GM12878 (cell line): Measurements from ENCODE around the gene GARIN5B. TPM values are rescaled to one million over a fixed set of nuclear protein-coding genes. Genes with fewer than 3 reads are reported as not detected.

Source experiments
- ATAC-seq: fragments of 200-7000 bp; cut with Tn5 transposase; 3 replicates; pipeline ENCODE4 v1.9.1; 2020; ENCODE audit warnings: mild to moderate bottlenecking, moderate library complexity
- BruUV-seq: library from RNA; stranded (reverse); fragments of 400-500 nt; replicated peaks from 2 replicates; lab custom pipeline; 2021; lab: Mats Ljungman, UMichigan
- CTCF ChIA-PET: fragments of 300-600 bp; sonication (Branson Sonifier 250); formaldehyde crosslinking; extraction: SDS; loops from one replicate; lab custom pipeline; 2021; ENCODE audit warnings: inconsistent platforms; lab: Yijun Ruan, JAX
- POLR2A ChIA-PET: fragments of 350-600 bp; formaldehyde crosslinking; extraction: SDS; loops from one replicate; lab custom pipeline; 2021; ENCODE audit warnings: inconsistent platforms; lab: Charles Lee
- RAD21 ChIA-PET: fragments of 300-600 bp; sonication (Branson Sonifier 250); formaldehyde crosslinking; loops from one replicate; lab custom pipeline; 2023; ENCODE audit warnings: antibody characterized with exemption; ENCODE audit not compliant: unreplicated experiment; lab: Charles Lee
- SMC1A ChIA-PET: fragments of 300-600 bp; sonication (Branson Sonifier 250); formaldehyde crosslinking; loops from one replicate; lab custom pipeline; 2023; ENCODE audit not compliant: unreplicated experiment, uncharacterized antibody; lab: Charles Lee
- DNase-seq: peaks from one replicate; pipeline ENCODE4 v3.0.0-alpha.2; 2011; ENCODE audit warnings: low read depth, low spot score
- FAIRE-seq: peaks from 3 replicates; lab custom pipeline; 2011; peaks lifted over from hg19 to GRCh38; lab: Jason Lieb, UNC
- H2AFZ ChIP-seq: 2 replicates; pipeline ENCODE4 v1.6.0; 2011; ENCODE audit warnings: low read depth, low read length, control low read depth; ENCODE audit not compliant: control insufficient read depth
- H3K27ac ChIP-seq: 2 replicates; pipeline ENCODE4 v1.5.1; 2011; ENCODE audit warnings: control low read depth; ENCODE audit not compliant: control insufficient read depth, insufficient read depth
- H3K27me3 ChIP-seq, 2 experiments: replicated peaks in 1 of 2; 2 replicates each; pipeline versions ENCODE4 v1.6.0 to v1.6.1; 2011; ENCODE audit warnings: low read length in 1 of 2; ENCODE audit not compliant: control insufficient read depth in 2 of 2, insufficient read depth in 2 of 2
- H3K36me3 ChIP-seq, 2 experiments: 2 replicates each; pipeline ENCODE4 v1.5.1; 2011; ENCODE audit warnings: low read length in 1 of 2; ENCODE audit not compliant: control insufficient read depth in 2 of 2, insufficient read depth in 2 of 2
- H3K4me1 ChIP-seq: 2 replicates; pipeline ENCODE4 v1.6.1; 2011; ENCODE audit warnings: mild to moderate bottlenecking, low read length, moderate library complexity, mixed read lengths; ENCODE audit not compliant: control insufficient read depth, insufficient read depth
- H3K4me2 ChIP-seq: 2 replicates; pipeline ENCODE4 v1.6.0; 2011; ENCODE audit warnings: control low read depth; ENCODE audit not compliant: control insufficient read depth, insufficient read depth
- H3K4me3 ChIP-seq: fragments of 200-600 bp; sonication (generic); 2 replicates; pipeline ENCODE4 v1.5.1; 2016
- H3K79me2 ChIP-seq: 2 replicates; pipeline ENCODE4 v1.6.0; 2011; ENCODE audit warnings: low read length; ENCODE audit not compliant: control insufficient read depth, insufficient read depth
- H3K9ac ChIP-seq: 2 replicates; pipeline ENCODE4 v1.8.0; 2011; ENCODE audit warnings: low read length, control low read depth, mixed read lengths; ENCODE audit not compliant: control insufficient read depth, insufficient read depth
- H3K9me3 ChIP-seq: replicated peaks from 3 replicates; pipeline ENCODE4 v1.5.1; 2011; ENCODE audit warnings: mild to moderate bottlenecking, low read length; ENCODE audit not compliant: control insufficient read depth, insufficient read depth
- H4K20me1 ChIP-seq: 2 replicates; pipeline ENCODE4 v1.6.0; 2011; ENCODE audit not compliant: control insufficient read depth, insufficient read depth
- BACH1 ChIP-seq: fragments of 450-650 bp; IDR thresholded peaks from 2 replicates; pipeline ENCODE4 v1.6.1; 2017; ENCODE audit warnings: mild to moderate bottlenecking, borderline replicate concordance
- POLR2A ChIP-seq: IDR thresholded peaks from 2 replicates; pipeline ENCODE4 v1.6.1; 2011; ENCODE audit warnings: low read depth, mild to moderate bottlenecking, low read length
- POLR2AphosphoS2 ChIP-seq: IDR thresholded peaks from 2 replicates; pipeline ENCODE4 v1.6.1; 2011; ENCODE audit warnings: low read depth, mild to moderate bottlenecking, low read length, improper control_type of control experiment, moderate library complexity
- POLR2AphosphoS5 ChIP-seq: IDR thresholded peaks from 2 replicates; pipeline ENCODE4 v1.6.1; 2011; ENCODE audit warnings: mild to moderate bottlenecking, low read length, inconsistent platforms
- RB1 ChIP-seq: fragments of 450-650 bp; formaldehyde crosslinking; IDR thresholded peaks from 2 replicates; pipeline ENCODE4 v1.6.1; 2017; ENCODE audit warnings: mild to moderate bottlenecking, borderline replicate concordance
- SMAD5 ChIP-seq: IDR thresholded peaks from 2 replicates; pipeline ENCODE4 v1.6.1; 2016; ENCODE audit warnings: antibody characterized with exemption, low read depth
- SREBF2 ChIP-seq: IDR thresholded peaks from 2 replicates; pipeline ENCODE4 v1.6.1; 2012; ENCODE audit warnings: mild to moderate bottlenecking, low read length
- TAF1 ChIP-seq: IDR thresholded peaks from 2 replicates; pipeline ENCODE4 v1.6.1; 2011; ENCODE audit warnings: mild to moderate bottlenecking, low read depth, low read length, borderline replicate concordance
- WGBS: methylation state at CpG from one replicate; pipeline ENCODE4 v1.1.6; 2016; ENCODE audit warnings: low lambda C conversion rate; ENCODE audit not compliant: insufficient replicate concordance, insufficient coverage; ENCODE audit errors: missing lambda C conversion rate; 5-methylcytosine and 5-hydroxymethylcytosine counted together
- in situ Hi-C: fragments of 300-500 bp; cut with MboI; formaldehyde crosslinking; loops from 9 replicates; pipeline ENCODE4 v1.14.3; 2018; ENCODE audit warnings: mixed read lengths
- intact Hi-C: fragments of 100-400 bp; cut with micrococcal nuclease; formaldehyde crosslinking; loops from one replicate; pipeline ENCODE4 v1.14.2; 2022; ENCODE audit not compliant: unreplicated experiment
- polyA plus RNA-seq, 11 experiments: library from polyadenylated mRNA; depleted of rRNA in 4 of 11; unstranded in 6 of 11; stranded (reverse) in 5 of 11; fragments of >200 nt; fragmentation: Nextera tagmentation in 4 of 11; fragmentation: Illumina TruSeq in 1 of 11; extraction: Ambion mirVana in 4 of 11; extraction: Trizol in 1 of 11; gene quantifications; 1 replicate in 1 of 11; 2 replicates in 10 of 11; pipeline versions ENCODE4 v1.2.1 to v1.2.3, GENCODE V29; 2011 to 2016; ENCODE audit warnings: inconsistent platforms in 2 of 11, missing spikeins in 2 of 11, low read depth in 1 of 11
- total RNA-seq, 4 experiments: library from RNA; depleted of rRNA in 3 of 4; stranded (reverse); fragments of >200 nt in 3 of 4; fragmentation: Illumina TruSeq in 1 of 4; extraction: Trizol in 1 of 4; gene quantifications; 2 replicates each; pipeline versions ENCODE4 v1.2.1 to v1.2.3, GENCODE V29; 2013 to 2021

The GARIN5B gene
- total and polyA plus RNA-seq, 10 of the 15 experiments (the other 5 are each of a cell fraction or from before 2014, with no cell fraction given): not detected

DNA sequence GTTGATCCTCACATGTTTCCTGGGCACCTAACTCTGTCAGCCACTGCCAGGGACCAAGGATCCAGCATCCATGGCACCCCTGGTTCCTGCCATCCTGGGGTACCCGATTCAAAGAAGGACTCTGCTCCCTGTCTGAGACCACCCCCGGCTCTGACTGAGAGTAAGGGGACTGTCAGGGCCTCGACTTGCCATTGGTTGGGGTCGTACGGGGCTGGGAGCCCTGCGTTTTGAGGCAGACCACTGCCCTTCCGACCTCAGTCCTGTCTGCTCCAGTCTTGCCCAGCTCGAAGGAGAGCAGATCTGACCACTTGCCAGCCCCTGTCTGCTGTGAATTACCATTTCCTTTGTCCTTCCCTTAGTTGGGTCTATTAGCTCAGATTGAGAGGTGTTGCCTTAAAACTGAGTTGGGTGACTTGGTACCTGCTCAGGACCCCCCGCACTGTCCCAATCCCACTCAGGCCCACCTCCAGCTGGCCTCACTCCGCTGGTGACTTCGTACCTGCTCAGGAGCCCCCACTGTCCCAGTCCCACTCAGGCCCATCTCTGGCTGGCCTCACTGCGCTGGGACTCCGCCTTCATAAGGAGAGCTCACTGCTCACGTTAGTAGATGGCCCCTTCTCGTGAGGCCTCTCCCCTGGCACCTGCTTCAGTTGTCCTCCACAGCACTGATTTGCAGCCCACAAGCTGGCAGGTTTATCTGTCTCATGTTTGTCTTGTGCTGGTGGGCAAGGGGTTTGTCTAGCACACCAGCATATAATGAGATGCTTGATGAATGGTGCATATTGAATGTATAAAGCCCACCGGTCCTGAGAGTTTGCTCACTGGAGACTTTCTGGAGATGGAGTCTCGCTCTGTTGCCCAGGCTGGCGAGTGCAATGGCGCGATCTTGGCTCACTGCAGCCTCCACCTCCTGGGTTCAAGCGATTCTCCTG, 26.6 kb upstream of the GARIN5B start:
- Histone ChIP-seq H3K4me3 (no peak overlapping the region), H3K4me2 (no peak overlapping the region; the same call in 1 of the 2 replicates), H2AFZ (no peak overlapping the region), H3K9me3 (no peaks in the 10 kb centered on the region), H3K4me1 (peaks cover 19% of the 10 kb centered on the region), H3K36me3 (peaks cover 19 to 23% of the 10 kb centered on the region in 2 experiments; a peak in 3 of 4 replicates), H4K20me1 (peaks cover 14% of the 10 kb centered on the region), H3K9ac (no peak overlapping the region), H3K27me3 (no peaks in the 10 kb centered on the region), H3K27ac (no peak overlapping the region), H3K79me2 (peaks cover 33% of the 10 kb centered on the region)
- DNase-seq: no peak
- ChIA-PET POLR2A (interaction anchor here (0.6 to 1.6 kb wide), 4 partner anchors 12 to 135 kb away, joined by 3 to 4 read pairs (median 4); no protein-coding TSS in a partner anchor), SMC1A (interaction anchor here (0.7 kb wide), 1 partner anchor 87 kb away, joined by 3 read pairs; the partner anchor contains the start of gene ZNF628), RAD21 (interaction anchor here (0.9 kb wide), 1 partner anchor 16 kb away, joined by 3 read pairs; no protein-coding TSS in a partner anchor), CTCF (no interaction called here)
- FAIRE-seq: no peak
- no peak for ATAC-seq
- intact Hi-C loops: loop anchor here (10.0 kb wide), 2 partner anchors 135 to 775 kb away; partner anchors contain the start of gene PPP6R1
- 79% methylated on average over 21 of the region's 21 CpGs for WGBS
- no peak for TF ChIP-seq SMAD5
- TF ChIP-seq POLR2AphosphoS5: peak; percentile 28; the same call in 1 of the 2 replicates
- peak; percentile 68; the same call in 1 of the 2 replicates for TF ChIP-seq POLR2AphosphoS2
- no peak for TF ChIP-seq TAF1
- TF ChIP-seq BACH1: no peak
- TF ChIP-seq POLR2A: peak; percentile 64
- no peak for TF ChIP-seq SREBF2
- TF ChIP-seq RB1: no peak
- BruUV-seq: no TSS peak
- in situ Hi-C loops: no loop called here
